ENCODE results near the gene CRYGB. TPM values are rescaled to one million over a fixed set of nuclear protein-coding genes. Genes with fewer than 3 reads are reported as not detected.

CRYGB gene, protein sequence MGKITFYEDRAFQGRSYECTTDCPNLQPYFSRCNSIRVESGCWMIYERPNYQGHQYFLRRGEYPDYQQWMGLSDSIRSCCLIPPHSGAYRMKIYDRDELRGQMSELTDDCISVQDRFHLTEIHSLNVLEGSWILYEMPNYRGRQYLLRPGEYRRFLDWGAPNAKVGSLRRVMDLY
- total RNA-seq = not detected
- long read RNA-seq = 0 reads

- DNase-seq = no peak
- intact Hi-C loops (cut with micrococcal nuclease) = no loop called here
- Histone ChIP-seq H3K4me3 (no peak within 1 kb of the TSS), H3K27ac (replicated peaks) (no peak within 1 kb of the TSS), H3K27me3 (ENCODE audit: low read depth) (no peaks in the 10 kb centered on the region), H3K9me3 (replicated peaks) (peaks cover 2% of the 10 kb centered on the region), H3K4me1 (no peaks in the 10 kb centered on the region), H3K36me3 (no peaks in the 10 kb centered on the region)
- TF ChIP-seq, protein P1, sequence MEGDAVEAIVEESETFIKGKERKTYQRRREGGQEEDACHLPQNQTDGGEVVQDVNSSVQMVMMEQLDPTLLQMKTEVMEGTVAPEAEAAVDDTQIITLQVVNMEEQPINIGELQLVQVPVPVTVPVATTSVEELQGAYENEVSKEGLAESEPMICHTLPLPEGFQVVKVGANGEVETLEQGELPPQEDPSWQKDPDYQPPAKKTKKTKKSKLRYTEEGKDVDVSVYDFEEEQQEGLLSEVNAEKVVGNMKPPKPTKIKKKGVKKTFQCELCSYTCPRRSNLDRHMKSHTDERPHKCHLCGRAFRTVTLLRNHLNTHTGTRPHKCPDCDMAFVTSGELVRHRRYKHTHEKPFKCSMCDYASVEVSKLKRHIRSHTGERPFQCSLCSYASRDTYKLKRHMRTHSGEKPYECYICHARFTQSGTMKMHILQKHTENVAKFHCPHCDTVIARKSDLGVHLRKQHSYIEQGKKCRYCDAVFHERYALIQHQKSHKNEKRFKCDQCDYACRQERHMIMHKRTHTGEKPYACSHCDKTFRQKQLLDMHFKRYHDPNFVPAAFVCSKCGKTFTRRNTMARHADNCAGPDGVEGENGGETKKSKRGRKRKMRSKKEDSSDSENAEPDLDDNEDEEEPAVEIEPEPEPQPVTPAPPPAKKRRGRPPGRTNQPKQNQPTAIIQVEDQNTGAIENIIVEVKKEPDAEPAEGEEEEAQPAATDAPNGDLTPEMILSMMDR (IDR thresholded peaks at IDR 0.05; ENCODE audit: borderline replicate concordance) = no peak
These were observed at the start of gene CRYGB for GRCh38 chr2:208146006-208146405. Gene CRYGB (minus strand): TSS chr2:208146158. CDS start chr2:208146120, 38 bp downstream.

- Histone ChIP-seq H3K4me1 (no peaks in the 10 kb centered on the region), H3K4me3 (no peak overlapping the region), H3K27ac (replicated peaks) (no peak overlapping the region), H3K27me3 (ENCODE audit: low read depth) (peaks cover 13% of the 10 kb centered on the region), H3K9me3 (replicated peaks) (no peaks in the 10 kb centered on the region), H3K36me3 (no peaks in the 10 kb centered on the region)
- no peak for DNase-seq
- intact Hi-C loops (cut with micrococcal nuclease) = no loop called here
- TF ChIP-seq, protein P1 (IDR thresholded peaks at IDR 0.05; ENCODE audit: borderline replicate concordance) = no peak
These were observed 49.6 kb upstream of the CRYGB start for GRCh38 chr2:208195531-208195930.

GRCh38 chr2:208192611-208193236, 46.8 kb upstream of the CRYGB start:
- no peaks in the 10 kb centered on the region for H3K36me3 ChIP-seq
- H3K9me3 ChIP-seq (replicated peaks) = no peaks in the 10 kb centered on the region
- H3K4me3 ChIP-seq = no peak overlapping the region
- TF ChIP-seq, protein P1 (IDR thresholded peaks at IDR 0.05; ENCODE audit: borderline replicate concordance) = no peak
- DNase-seq = no peak
- H3K27ac ChIP-seq (replicated peaks) = no peak overlapping the region
- no peaks in the 10 kb centered on the region for H3K4me1 ChIP-seq
- H3K27me3 ChIP-seq (ENCODE audit: low read depth) = peaks cover 6% of the 10 kb centered on the region
- intact Hi-C loops (cut with micrococcal nuclease) = no loop called here

DNA sequence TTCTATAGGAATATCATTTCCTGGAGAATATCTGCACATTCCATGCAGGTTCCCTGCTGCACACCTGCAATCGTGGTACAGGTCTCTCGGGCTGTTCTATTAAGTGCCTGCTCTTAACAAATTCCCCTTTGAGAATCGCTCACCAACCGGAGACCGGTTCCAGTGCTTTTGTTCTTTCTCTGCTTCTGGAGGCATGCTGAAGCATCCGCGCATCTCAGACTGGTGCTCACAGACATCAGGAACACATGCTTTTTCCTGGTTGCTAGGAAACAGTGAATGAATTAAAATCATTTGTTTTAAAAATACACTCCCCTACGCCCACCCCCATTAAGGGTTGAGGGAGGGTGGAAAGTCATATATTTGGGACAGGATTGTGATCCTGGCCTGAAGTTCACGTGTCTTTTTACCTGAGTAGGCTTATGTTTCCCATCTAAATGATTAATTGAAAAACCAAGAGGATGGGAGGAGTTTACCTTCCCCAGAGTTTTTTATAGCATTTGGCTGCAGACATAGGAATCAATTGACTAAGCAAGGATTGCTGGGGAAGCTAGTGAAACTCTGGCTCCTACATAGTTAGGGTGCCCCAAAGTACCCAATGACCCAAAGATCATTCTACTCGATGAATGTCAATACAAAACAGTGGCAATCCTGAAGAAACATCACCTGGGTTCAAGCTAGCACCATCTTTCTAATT, 44.0 kb upstream of the CRYGB start, which contains the start of gene C2orf80:
Gene C2orf80 (minus strand): TSS at position 221 of the 694 bp plus-strand sequence. CDS start 3,044 bp downstream, outside the sequence.
- intact Hi-C loops (cut with micrococcal nuclease) = no loop called here
- no peak for DNase-seq
- Histone ChIP-seq H3K27ac (replicated peaks) (no peak within 1 kb of the TSS), H3K9me3 (replicated peaks) (no peaks in the 10 kb centered on the region), H3K36me3 (no peaks in the 10 kb centered on the region), H3K27me3 (ENCODE audit: low read depth) (peaks cover 24% of the 10 kb centered on the region), H3K4me3 (no peak within 1 kb of the TSS), H3K4me1 (no peaks in the 10 kb centered on the region)
- TF ChIP-seq, protein P1 (IDR thresholded peaks at IDR 0.05; ENCODE audit: borderline replicate concordance) = no peak

- intact Hi-C loops (cut with micrococcal nuclease) = no loop called here
- TF ChIP-seq, protein P1 (IDR thresholded peaks at IDR 0.05; ENCODE audit: borderline replicate concordance) = no peak
- Histone ChIP-seq H3K9me3 (replicated peaks) (no peaks in the 10 kb centered on the region), H3K36me3 (no peaks in the 10 kb centered on the region), H3K27me3 (ENCODE audit: low read depth) (peaks cover 32% of the 10 kb centered on the region), H3K4me1 (no peaks in the 10 kb centered on the region), H3K27ac (replicated peaks) (no peak overlapping the region), H3K4me3 (no peak overlapping the region)
- no peak for DNase-seq
These were observed 43.3 kb upstream of the CRYGB start for GRCh38 chr2:208189069-208189809.
